ENCODE results near the gene BOLA3. TPM values are rescaled to one million over a fixed set of nuclear protein-coding genes. Genes with fewer than 3 reads are reported as not detected.
"Not testable (repeated sequence)": the region's sequence is repeated elsewhere in the genome, so short reads cannot be mapped to it uniquely, and the experiment has no call there.

Gene BOLA3
- total RNA-seq, 1 donor from 2014 or later: 24.3 TPM

DNA sequence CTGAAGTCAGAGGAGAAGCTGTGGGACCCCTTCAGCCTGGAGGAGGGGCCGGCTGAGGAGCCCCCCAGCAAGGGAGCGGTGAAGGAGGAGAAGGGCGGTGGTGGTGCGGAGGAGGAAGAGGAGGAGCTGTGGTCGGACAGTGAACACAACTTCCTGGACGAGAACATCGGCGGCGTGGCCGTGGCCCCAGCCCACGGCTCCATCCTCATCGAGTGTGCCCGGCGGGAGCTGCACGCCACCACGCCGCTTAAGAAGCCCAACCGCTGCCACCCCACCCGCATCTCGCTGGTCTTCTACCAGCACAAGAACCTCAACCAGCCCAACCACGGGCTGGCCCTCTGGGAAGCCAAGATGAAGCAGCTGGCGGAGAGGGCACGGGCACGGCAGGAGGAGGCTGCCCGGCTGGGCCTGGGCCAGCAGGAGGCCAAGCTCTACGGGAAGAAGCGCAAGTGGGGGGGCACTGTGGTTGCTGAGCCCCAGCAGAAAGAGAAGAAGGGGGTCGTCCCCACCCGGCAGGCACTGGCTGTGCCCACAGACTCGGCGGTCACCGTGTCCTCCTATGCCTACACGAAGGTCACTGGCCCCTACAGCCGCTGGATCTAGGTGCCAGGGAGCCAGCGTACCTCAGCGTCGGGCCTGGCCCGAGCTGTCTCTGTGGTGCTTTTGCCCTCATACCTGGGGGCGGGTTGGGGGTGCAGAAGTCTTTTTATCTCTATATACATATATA lies 46.0 kb downstream of the BOLA3 start:
- DNase-seq: no peak

DNA sequence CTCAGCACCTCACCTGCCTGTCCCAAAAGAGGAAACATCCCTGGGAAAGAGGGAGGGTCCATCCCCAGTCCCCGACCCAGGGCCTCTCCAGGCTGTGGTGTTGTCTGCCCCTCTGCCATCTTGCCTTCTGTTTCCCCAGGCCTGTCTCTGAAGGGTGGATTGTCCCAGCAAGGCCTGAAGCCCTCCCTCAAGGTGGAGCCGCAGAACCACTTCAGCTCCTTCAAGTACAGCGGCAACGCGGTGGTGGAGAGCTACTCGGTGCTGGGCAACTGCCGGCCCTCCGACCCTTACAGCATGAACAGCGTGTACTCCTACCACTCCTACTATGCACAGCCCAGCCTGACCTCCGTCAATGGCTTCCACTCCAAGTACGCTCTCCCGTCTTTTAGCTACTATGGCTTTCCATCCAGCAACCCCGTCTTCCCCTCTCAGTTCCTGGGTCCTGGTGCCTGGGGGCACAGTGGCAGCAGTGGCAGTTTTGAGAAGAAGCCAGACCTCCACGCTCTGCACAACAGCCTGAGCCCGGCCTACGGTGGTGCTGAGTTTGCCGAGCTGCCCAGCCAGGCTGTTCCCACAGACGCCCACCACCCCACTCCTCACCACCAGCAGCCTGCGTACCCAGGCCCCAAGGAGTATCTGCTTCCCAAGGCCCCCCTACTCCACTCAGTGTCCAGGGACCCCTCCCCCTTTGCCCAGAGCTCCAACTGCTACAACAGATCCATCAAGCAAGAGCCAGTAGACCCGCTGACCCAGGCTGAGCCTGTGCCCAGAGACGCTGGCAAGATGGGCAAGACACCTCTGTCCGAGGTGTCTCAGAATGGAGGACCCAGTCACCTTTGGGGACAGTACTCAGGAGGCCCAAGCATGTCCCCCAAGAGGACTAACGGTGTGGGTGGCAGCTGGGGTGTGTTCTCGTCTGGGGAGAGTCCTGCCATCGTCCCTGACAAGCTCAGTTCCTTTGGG lies 47.2 kb downstream of the BOLA3 start:
- no peak for DNase-seq

DNA sequence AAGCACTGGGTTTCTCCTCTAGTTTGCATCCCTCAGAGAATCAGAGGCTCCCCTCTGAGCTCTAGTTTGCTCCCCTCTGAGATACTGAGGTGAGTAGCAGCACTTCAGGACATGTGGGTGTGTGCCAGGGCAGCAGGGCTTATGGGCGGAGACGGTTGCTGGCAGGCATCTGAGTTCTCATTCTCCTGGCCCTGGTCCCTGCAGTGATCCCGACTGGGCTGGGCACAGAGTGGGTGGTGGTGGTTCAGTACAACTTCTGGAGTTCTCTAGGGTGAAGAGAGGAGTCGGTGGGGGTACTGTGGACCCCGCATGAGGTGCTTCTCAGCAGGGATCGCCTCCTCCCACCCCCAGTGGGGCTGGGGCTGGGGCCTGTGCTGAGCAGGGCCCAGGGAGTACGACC lies 47.9 kb downstream of the BOLA3 start:
- DNase-seq: no peak

GRCh38 chr2:74099271-74099670 lies 48.4 kb downstream of the BOLA3 start:
- DNase-seq: no peak

DNA sequence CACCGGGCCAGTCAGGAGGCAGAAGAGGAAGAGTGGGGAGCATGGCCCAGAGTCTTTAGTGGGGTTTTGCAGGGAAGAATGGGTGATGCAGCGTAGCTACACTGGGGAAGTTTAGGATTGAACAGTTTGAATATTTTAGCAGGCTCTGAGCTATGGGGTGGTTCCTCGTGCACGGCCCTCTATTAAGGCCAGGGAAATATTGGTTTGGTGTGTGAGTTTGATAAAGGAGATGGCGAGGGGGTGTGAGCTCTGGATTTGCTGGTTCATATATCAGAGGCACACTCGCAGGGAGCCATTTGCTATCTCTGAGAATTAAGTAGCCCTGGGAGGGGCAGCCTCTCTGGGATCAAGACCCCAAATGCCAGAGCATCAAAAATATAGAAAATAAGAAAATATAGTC lies 50.1 kb downstream of the BOLA3 start:
- DNase-seq: no peak

DNA sequence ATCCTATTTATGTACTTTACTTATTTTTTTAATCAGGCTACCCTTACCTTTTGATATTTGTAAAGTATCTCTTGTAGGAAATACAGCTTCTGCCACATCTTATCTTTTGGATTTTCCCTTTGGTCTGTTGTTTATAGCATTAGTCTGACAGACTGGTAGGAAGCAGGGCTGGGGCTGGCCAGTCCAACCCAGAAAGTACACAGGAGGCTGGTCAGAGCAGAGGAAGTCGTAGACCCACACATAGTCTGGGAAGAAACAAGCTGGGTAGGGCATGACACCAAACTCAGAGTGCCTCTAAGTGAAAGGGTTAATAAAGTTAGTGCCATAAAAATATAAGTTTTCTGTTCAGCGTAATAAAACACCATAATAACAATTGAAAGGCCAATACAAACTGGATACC lies 51.7 kb downstream of the BOLA3 start:
- no peak for DNase-seq

GRCh38 chr2:74095632-74096031 lies 52.1 kb downstream of the BOLA3 start:
- no peak for DNase-seq

DNA sequence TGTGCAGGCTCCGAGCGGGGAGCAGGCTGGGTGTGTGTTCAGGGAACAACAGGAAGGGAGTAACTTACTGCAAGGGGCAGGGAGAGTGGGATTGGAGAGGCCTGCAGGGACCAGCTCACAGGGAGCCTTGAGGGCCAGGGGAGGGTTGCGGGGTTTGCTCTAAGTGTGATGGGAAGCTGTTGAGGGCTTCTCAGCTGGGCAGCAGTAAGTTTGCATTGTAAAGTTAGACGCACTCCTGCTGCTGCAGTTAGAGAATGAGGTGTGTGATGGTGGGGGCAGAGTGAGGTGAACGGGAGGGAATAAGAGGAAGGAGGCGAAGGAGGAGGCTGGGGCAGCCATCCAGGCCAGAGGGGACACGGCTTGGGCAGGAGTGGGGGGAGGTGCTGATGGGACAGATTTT lies 53.4 kb downstream of the BOLA3 start:
- DNase-seq: no peak

GRCh38 chr2:74093840-74094239 lies 53.9 kb downstream of the BOLA3 start:
- no peak for DNase-seq

DNA sequence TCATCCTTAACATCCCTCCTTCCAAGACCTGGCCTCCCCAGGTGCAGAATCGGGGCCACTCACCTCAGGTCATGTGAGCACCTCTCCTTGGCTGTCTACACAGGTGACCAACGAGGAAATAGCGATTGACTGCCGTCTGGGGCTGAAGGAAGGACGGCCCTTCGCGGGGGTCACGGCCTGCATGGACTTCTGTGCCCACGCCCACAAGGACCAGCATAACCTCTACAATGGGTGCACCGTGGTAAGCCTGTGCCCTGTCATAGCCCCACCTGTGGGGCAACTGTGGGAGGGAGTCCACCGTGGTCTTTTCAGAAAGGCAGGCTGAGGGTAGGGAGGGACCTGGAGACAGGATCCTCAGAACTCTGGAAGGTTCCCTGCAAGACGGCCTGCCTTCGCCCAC lies 54.3 kb downstream of the BOLA3 start:
- no peak for DNase-seq

DNA sequence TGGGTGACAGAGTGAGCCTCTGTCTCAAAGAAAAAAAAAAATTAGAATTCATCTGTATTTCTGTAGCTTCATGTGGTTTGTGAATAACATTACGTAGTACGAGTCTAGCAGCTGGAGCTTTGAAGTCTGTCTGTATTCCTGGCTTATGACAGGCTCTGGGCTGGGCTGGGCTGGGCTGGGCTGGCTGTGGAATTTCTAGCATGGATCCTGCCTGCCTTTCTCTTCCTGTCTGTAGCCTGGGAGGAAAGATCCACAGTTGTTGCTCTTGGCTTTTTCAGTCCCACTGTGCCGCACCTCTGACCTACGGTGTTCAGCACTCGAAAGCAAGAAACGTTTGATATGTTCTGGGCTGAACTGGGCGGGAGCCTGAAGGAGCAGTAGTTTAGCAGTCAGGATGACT lies 55.4 kb downstream of the BOLA3 start:
- DNase-seq: no peak

- no peak for DNase-seq
Observed at GRCh38 chr2:74091391-74091790, 56.3 kb downstream of the BOLA3 start.

GRCh38 chr2:74089816-74090745 lies 57.6 kb downstream of the BOLA3 start:
- DNase-seq: peak; percentile 23

DNA sequence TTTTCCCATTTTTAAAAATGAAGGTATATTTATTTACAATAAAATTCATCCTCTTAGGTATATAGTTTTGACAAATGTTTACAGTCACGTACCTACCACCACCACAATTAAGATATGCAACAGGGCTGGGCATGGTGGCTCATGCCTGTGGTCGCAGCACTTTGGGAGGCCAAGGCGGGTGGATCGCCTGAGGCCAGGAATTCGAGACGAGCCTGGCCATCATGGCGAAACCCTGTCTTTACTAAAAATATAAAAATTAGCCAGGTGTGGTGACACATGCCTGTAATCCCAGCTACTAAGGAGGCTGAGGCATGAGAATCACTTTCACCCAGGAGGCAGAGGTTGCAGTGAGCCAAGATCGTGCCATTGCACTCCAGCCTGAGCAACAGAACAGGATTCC lies 59.0 kb downstream of the BOLA3 start:
- DNase-seq: not testable (repeated sequence)

- no peak for DNase-seq
Observed at GRCh38 chr2:74087696-74088095, 60.0 kb downstream of the BOLA3 start.

GRCh38 chr2:74086021-74086420 lies 61.7 kb downstream of the BOLA3 start:
- DNase-seq: no peak

Other genes with a start within 250 kb of the BOLA3 start
- 36.4 and 44.9 TPM in 2 replicates for gene DGUOK, start 221.0 kb downstream of the BOLA3 start, total RNA-seq
- gene TET3, start 163.0 kb downstream of the BOLA3 start, total RNA-seq: 7.0 and 8.7 TPM in 2 replicates
- 121 and 145 TPM in 2 replicates for gene MOB1A, start 31.0 kb upstream of the BOLA3 start, total RNA-seq
- 28.6 and 91.0 TPM in 2 replicates for gene MTHFD2, start 50.7 kb upstream of the BOLA3 start, total RNA-seq
- 0.33 TPM in 1 of 2 replicates, not detected in the other for gene SLC4A5, start 195.5 kb upstream of the BOLA3 start, total RNA-seq
- gene DCTN1, start 232.4 kb upstream of the BOLA3 start, total RNA-seq: 160 and 207 TPM in 2 replicates